ENCODE data around the gene CMC1. TPM values are rescaled to one million over a fixed set of nuclear protein-coding genes. Genes with fewer than 3 reads are reported as not detected.

CMC1 gene
- total RNA-seq, 1 experiment from 2014 or later, result 15.9 TPM

DNA sequence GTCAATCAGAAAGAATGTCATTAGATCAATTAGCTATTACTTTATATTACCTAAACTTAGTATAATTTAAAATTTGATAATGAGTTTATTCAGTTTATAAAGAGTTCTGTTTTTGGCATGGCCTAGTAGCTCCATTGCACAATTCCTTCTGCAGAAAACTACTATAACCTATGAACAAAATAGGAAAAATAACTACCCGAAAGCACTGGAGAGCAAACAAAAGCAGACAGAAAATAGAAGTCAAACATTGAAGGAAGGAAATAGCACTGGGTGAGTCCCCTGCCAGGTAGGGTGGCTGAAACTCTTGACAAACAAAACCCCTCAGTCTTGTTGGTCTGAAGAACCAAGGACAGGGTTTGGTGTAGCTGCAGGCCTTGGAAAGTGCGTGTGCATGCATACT lies 37.5 kb downstream of the CMC1 start:
- no peaks in the 10 kb centered on the region for H3K27me3 ChIP-seq (ENCODE audit: control insufficient read depth, insufficient read depth, low read length)
- no TSS peak for BruUV-seq (replicated peaks)
- DNase-seq (ENCODE audit: low read depth, low spot score) (no peak), ATAC-seq (no peak)
- in situ Hi-C loops (cut with HindIII; ENCODE audit: low pct_unique_long_range_greater_than_20kb, low sequenced_read_pairs) (no loop called here), intact Hi-C loops (cut with micrococcal nuclease; ENCODE audit: unreplicated experiment) (no loop called here)
- H3K4me1 ChIP-seq (ENCODE audit: control insufficient read depth, insufficient read depth, low read length), result no peaks in the 10 kb centered on the region
- H3K9me3 ChIP-seq (ENCODE audit: control insufficient read depth, insufficient read depth, low read depth, low read length), result no peaks in the 10 kb centered on the region
- ChIA-PET POLR2A (no interaction called here), CTCF (no interaction called here)
- TF ChIP-seq, protein P1, sequence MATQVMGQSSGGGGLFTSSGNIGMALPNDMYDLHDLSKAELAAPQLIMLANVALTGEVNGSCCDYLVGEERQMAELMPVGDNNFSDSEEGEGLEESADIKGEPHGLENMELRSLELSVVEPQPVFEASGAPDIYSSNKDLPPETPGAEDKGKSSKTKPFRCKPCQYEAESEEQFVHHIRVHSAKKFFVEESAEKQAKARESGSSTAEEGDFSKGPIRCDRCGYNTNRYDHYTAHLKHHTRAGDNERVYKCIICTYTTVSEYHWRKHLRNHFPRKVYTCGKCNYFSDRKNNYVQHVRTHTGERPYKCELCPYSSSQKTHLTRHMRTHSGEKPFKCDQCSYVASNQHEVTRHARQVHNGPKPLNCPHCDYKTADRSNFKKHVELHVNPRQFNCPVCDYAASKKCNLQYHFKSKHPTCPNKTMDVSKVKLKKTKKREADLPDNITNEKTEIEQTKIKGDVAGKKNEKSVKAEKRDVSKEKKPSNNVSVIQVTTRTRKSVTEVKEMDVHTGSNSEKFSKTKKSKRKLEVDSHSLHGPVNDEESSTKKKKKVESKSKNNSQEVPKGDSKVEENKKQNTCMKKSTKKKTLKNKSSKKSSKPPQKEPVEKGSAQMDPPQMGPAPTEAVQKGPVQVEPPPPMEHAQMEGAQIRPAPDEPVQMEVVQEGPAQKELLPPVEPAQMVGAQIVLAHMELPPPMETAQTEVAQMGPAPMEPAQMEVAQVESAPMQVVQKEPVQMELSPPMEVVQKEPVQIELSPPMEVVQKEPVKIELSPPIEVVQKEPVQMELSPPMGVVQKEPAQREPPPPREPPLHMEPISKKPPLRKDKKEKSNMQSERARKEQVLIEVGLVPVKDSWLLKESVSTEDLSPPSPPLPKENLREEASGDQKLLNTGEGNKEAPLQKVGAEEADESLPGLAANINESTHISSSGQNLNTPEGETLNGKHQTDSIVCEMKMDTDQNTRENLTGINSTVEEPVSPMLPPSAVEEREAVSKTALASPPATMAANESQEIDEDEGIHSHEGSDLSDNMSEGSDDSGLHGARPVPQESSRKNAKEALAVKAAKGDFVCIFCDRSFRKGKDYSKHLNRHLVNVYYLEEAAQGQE (IDR thresholded peaks at IDR 0.05; ENCODE audit: insufficient read depth in 1 of 2, low read depth in 2 of 2, low read length in 1 of 2), result no peak
- TF ChIP-seq, protein P2, sequence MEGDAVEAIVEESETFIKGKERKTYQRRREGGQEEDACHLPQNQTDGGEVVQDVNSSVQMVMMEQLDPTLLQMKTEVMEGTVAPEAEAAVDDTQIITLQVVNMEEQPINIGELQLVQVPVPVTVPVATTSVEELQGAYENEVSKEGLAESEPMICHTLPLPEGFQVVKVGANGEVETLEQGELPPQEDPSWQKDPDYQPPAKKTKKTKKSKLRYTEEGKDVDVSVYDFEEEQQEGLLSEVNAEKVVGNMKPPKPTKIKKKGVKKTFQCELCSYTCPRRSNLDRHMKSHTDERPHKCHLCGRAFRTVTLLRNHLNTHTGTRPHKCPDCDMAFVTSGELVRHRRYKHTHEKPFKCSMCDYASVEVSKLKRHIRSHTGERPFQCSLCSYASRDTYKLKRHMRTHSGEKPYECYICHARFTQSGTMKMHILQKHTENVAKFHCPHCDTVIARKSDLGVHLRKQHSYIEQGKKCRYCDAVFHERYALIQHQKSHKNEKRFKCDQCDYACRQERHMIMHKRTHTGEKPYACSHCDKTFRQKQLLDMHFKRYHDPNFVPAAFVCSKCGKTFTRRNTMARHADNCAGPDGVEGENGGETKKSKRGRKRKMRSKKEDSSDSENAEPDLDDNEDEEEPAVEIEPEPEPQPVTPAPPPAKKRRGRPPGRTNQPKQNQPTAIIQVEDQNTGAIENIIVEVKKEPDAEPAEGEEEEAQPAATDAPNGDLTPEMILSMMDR (IDR thresholded peaks at IDR 0.05), result no peak
- TF ChIP-seq TCF7L2 (IDR thresholded peaks at IDR 0.05; ENCODE audit: low read depth, low read length), result no peak
- TF ChIP-seq SIN3A (IDR thresholded peaks at IDR 0.05; ENCODE audit: borderline replicate concordance, insufficient read depth, low read depth, low read length), result no peak
- no peak for TF ChIP-seq POLR2AphosphoS5 (IDR thresholded peaks at IDR 0.05; ENCODE audit: low read depth, low read length)
- no peak overlapping the region for H3K27ac ChIP-seq (ENCODE audit: low read length)
- H3K4me3 ChIP-seq (ENCODE audit: low read depth in 2 of 2, low read length in 2 of 2), result no peak overlapping the region
- H3K36me3 ChIP-seq (ENCODE audit: control insufficient read depth, insufficient read depth, low read length), result no peaks in the 10 kb centered on the region

DNA sequence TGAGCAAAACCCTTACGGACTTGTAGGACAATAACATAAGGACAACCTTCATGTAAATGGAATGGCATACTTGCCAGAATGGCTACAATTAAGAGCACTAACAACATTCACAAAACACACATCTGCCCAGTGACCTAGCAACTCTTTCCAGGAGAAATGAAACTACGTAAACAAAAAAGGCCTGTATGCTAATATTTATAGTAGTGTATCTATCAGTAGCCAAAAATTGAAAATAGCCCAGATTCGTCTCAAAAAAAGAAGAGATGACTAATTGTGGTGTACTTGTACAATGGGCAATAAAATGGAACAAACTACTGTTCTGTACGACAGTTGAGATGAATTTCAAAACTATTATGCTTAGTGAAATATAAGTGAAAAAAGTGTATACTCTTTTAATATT lies 38.4 kb downstream of the CMC1 start:
- Histone ChIP-seq H3K9me3 (ENCODE audit: control insufficient read depth, insufficient read depth, low read depth, low read length) (no peaks in the 10 kb centered on the region), H3K36me3 (ENCODE audit: control insufficient read depth, insufficient read depth, low read length) (no peaks in the 10 kb centered on the region), H3K4me3 (ENCODE audit: low read depth in 2 of 2, low read length in 2 of 2) (no peak overlapping the region), H3K4me1 (ENCODE audit: control insufficient read depth, insufficient read depth, low read length) (no peaks in the 10 kb centered on the region), H3K27ac (ENCODE audit: low read length) (no peak overlapping the region), H3K27me3 (ENCODE audit: control insufficient read depth, insufficient read depth, low read length) (no peaks in the 10 kb centered on the region)
- no peak for TF ChIP-seq POLR2AphosphoS5 (IDR thresholded peaks at IDR 0.05; ENCODE audit: low read depth, low read length)
- TF ChIP-seq TCF7L2 (IDR thresholded peaks at IDR 0.05; ENCODE audit: low read depth, low read length), result no peak
- TF ChIP-seq SIN3A (IDR thresholded peaks at IDR 0.05; ENCODE audit: borderline replicate concordance, insufficient read depth, low read depth, low read length), result no peak
- TF ChIP-seq, protein P2 (IDR thresholded peaks at IDR 0.05), result no peak
- TF ChIP-seq, protein P1 (IDR thresholded peaks at IDR 0.05; ENCODE audit: insufficient read depth in 1 of 2, low read depth in 2 of 2, low read length in 1 of 2), result no peak
- ChIA-PET POLR2A (no interaction called here), CTCF (no interaction called here)
- DNase-seq (ENCODE audit: low read depth, low spot score) (no peak), ATAC-seq (no peak)
- intact Hi-C loops (cut with micrococcal nuclease; ENCODE audit: unreplicated experiment) (no loop called here), in situ Hi-C loops (cut with HindIII; ENCODE audit: low pct_unique_long_range_greater_than_20kb, low sequenced_read_pairs) (no loop called here)
- no TSS peak for BruUV-seq (replicated peaks)
